Adrenal gland (tissue), 5 donors: Measurements from ENCODE around the gene PABPN1.

Experiments
- CTCF ChIP-seq, 6 experiments: fragments of 450-650 bp in 4 of 6; fragments of 200-600 bp in 2 of 6; sonication (generic) in 1 of 6; IDR thresholded peaks; 1 replicate in 5 of 6; 2 replicates in 1 of 6; pipeline versions ENCODE4 v1.5.1 to v1.8.0; 2016 to 2021; ENCODE audit warnings: antibody characterized with exemption in 6 of 6, mild to moderate bottlenecking in 2 of 6, moderate library complexity in 1 of 6
- POLR2A ChIP-seq, 2 donors: fragments of 450-650 bp; IDR thresholded peaks; one replicate each; pipeline ENCODE4 v1.6.1; 2017; ENCODE audit warnings: antibody characterized with exemption in 2 of 2, mild to moderate bottlenecking in 2 of 2, moderate library complexity in 1 of 2
- donor health status: DM: no; HTN: no; CAD: no.

DNA sequence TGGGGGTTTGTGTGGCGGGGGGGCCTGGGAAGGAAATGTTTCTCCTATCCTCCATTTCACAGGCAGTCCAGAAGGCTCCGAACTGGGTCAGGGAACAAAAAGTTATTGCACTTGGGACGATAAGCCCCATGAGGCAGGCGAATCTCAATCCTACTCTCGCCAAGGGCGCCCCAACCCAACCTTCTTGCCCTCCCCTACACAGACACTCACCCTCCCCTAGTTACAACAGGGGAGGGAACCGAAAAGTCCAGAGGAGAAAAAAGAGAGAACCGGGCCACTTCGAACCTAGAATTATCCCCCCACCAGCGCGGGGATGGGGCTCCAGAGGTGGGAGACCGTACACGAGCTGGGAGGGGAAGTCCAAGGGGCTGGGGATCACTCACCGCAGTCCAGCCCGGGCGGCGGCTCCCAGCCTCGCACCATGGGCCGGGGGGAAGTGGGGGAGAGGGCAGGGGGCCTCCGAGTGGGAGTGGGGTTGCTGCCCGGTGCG, 35.7 kb upstream of the PABPN1 start:
- TF ChIP-seq POLR2A (IDR thresholded peaks at IDR 0.05) (no peak), CTCF (IDR thresholded peaks at IDR 0.05) (no peak)
